ENCODE results near the gene PARD3.

- TF ChIP-seq POLR2A (IDR thresholded peaks at IDR 0.05): no peak
- TF ChIP-seq, protein P1, sequence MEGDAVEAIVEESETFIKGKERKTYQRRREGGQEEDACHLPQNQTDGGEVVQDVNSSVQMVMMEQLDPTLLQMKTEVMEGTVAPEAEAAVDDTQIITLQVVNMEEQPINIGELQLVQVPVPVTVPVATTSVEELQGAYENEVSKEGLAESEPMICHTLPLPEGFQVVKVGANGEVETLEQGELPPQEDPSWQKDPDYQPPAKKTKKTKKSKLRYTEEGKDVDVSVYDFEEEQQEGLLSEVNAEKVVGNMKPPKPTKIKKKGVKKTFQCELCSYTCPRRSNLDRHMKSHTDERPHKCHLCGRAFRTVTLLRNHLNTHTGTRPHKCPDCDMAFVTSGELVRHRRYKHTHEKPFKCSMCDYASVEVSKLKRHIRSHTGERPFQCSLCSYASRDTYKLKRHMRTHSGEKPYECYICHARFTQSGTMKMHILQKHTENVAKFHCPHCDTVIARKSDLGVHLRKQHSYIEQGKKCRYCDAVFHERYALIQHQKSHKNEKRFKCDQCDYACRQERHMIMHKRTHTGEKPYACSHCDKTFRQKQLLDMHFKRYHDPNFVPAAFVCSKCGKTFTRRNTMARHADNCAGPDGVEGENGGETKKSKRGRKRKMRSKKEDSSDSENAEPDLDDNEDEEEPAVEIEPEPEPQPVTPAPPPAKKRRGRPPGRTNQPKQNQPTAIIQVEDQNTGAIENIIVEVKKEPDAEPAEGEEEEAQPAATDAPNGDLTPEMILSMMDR (IDR thresholded peaks at IDR 0.05): no peak
Observed at GRCh38 chr10:34432589-34432988, 382.5 kb downstream of the PARD3 start.
